ENCODE results near the gene SLC5A2.
A peak's percentile ranks its signal among the peaks of the same experiment; 100 is the strongest.
"Not testable (repeated sequence)": the region's sequence is repeated elsewhere in the genome, so short reads cannot be mapped to it uniquely, and the experiment has no call there.

Gene SLC5A2

GRCh38 chr16:31501226-31501965 lies 18.5 kb downstream of the SLC5A2 start:
- DNase-seq = no peak

GRCh38 chr16:31501966-31502348 lies 19.0 kb downstream of the SLC5A2 start:
- no peak for DNase-seq

GRCh38 chr16:31502981-31503380 lies 20.1 kb downstream of the SLC5A2 start:
- no peak for DNase-seq

- not testable (repeated sequence) for DNase-seq
Observed at GRCh38 chr16:31503555-31503954, 20.6 kb downstream of the SLC5A2 start.

GRCh38 chr16:31504159-31504558 lies 21.2 kb downstream of the SLC5A2 start:
- no peak for DNase-seq

- DNase-seq = no peak
Observed at GRCh38 chr16:31505483-31505882, 22.6 kb downstream of the SLC5A2 start.

- no peak for DNase-seq
Observed at GRCh38 chr16:31507617-31507928, 24.6 kb downstream of the SLC5A2 start.

- DNase-seq = peak; percentile 70
Observed at GRCh38 chr16:31507929-31508705, 25.2 kb downstream of the SLC5A2 start, which contains the start of gene RUSF1. TSS of gene RUSF1 (minus strand) at chr16:31508391. CDS start at chr16:31508373, 18 bp downstream.

- DNase-seq = no peak
Observed at GRCh38 chr16:31508706-31509195, 25.8 kb downstream of the SLC5A2 start.

GRCh38 chr16:31513126-31513525 lies 30.2 kb downstream of the SLC5A2 start:
- no peak for DNase-seq

GRCh38 chr16:31513884-31514283 lies 31.0 kb downstream of the SLC5A2 start:
- no peak for DNase-seq

GRCh38 chr16:31517800-31518402 lies 35.0 kb downstream of the SLC5A2 start:
- no peak for DNase-seq

- no peak for DNase-seq
Observed at GRCh38 chr16:31519759-31520431, 37.0 kb downstream of the SLC5A2 start.

- DNase-seq = no peak
Observed at GRCh38 chr16:31521368-31521767, 38.4 kb downstream of the SLC5A2 start.

GRCh38 chr16:31522071-31522470 lies 39.1 kb downstream of the SLC5A2 start:
- no peak for DNase-seq

- not testable (repeated sequence) for DNase-seq
Observed at GRCh38 chr16:31523768-31524167, 40.8 kb downstream of the SLC5A2 start.

- DNase-seq = no peak
Observed at GRCh38 chr16:31525113-31525512, 42.2 kb downstream of the SLC5A2 start.

GRCh38 chr16:31527734-31528274 lies 44.9 kb downstream of the SLC5A2 start, which contains the start of gene AHSP:
TSS of gene AHSP (plus strand) at chr16:31527900. CDS start at chr16:31528140, 240 bp downstream.
- no peak for DNase-seq

GRCh38 chr16:31528523-31529107 lies 45.7 kb downstream of the SLC5A2 start:
- DNase-seq = no peak

GRCh38 chr16:31529108-31529936 lies 46.4 kb downstream of the SLC5A2 start:
- DNase-seq = no peak

GRCh38 chr16:31529937-31530312 lies 47.0 kb downstream of the SLC5A2 start:
- DNase-seq = no peak

All from NCI-H2029 (cell line).